Activated CD4-positive, alpha-beta T cell treated with anti-CD3 and anti-CD28 coated beads for 48 hours (primary cell): Measurements from ENCODE around the gene ST8SIA4.

Experiments used
- DNase-seq: peaks from one replicate; pipeline ENCODE4 v3.0.0-alpha.2; 2020

Gene ST8SIA4

GRCh38 chr5:100903039-100903887 is at the start of gene ST8SIA4:
TSS of gene ST8SIA4 (minus strand) at chr5:100903282. CDS start at chr5:100902955, 327 bp downstream.
- DNase-seq, result peak; percentile 95

GRCh38 chr5:100950985-100951384 is 47.9 kb upstream of the ST8SIA4 start:
- no peak for DNase-seq

GRCh38 chr5:100913298-100913697 is 10.2 kb upstream of the ST8SIA4 start:
- DNase-seq, result no peak

- no peak for DNase-seq
Measured at GRCh38 chr5:100909034-100909433, 6.0 kb upstream of the ST8SIA4 start.

GRCh38 chr5:100905259-100905914 is 2.3 kb upstream of the ST8SIA4 start:
- DNase-seq, result peak; percentile 10

GRCh38 chr5:100904259-100904861 is 1.3 kb upstream of the ST8SIA4 start:
- DNase-seq, result peak; percentile 70

GRCh38 chr5:100902440-100903038 is 543 bp downstream of the ST8SIA4 start:
- peak; percentile 54 for DNase-seq

GRCh38 chr5:100901821-100902341 is 1.2 kb downstream of the ST8SIA4 start:
- peak; percentile 60 for DNase-seq

GRCh38 chr5:100900796-100901781 is 2.0 kb downstream of the ST8SIA4 start:
- peak; percentile 95 for DNase-seq

GRCh38 chr5:100900142-100900795 is 2.8 kb downstream of the ST8SIA4 start:
- DNase-seq, result peak; percentile 71

- no peak for DNase-seq
Measured at GRCh38 chr5:100899675-100900074, 3.4 kb downstream of the ST8SIA4 start.

- no peak for DNase-seq
Measured at GRCh38 chr5:100898504-100899346, 4.4 kb downstream of the ST8SIA4 start.

- DNase-seq, result no peak
Measured at GRCh38 chr5:100896054-100896453, 7.0 kb downstream of the ST8SIA4 start.

- no peak for DNase-seq
Measured at GRCh38 chr5:100890461-100891008, 12.5 kb downstream of the ST8SIA4 start.

GRCh38 chr5:100889896-100890295 is 13.2 kb downstream of the ST8SIA4 start:
- DNase-seq, result no peak

GRCh38 chr5:100889165-100889743 is 13.8 kb downstream of the ST8SIA4 start:
- no peak for DNase-seq

- no peak for DNase-seq
Measured at GRCh38 chr5:100877274-100877673, 25.8 kb downstream of the ST8SIA4 start.

- DNase-seq, result peak; percentile 32
Measured at GRCh38 chr5:100872408-100873190, 30.5 kb downstream of the ST8SIA4 start.
